WTC11 (cell line): ENCODE data around the gene PRR5. TPM values are rescaled to one million over a fixed set of nuclear protein-coding genes. Genes with fewer than 3 reads are reported as not detected.

Experiments used
- ATAC-seq: fragments of 200-7000 bp; cut with Tn5 transposase; 2 replicates; pipeline ENCODE4 v1.10.0; 2021; ENCODE audit warnings: mild to moderate bottlenecking, moderate library complexity
- CTCF ChIA-PET: fragments of 300-600 bp; sonication (Branson Sonifier 250); formaldehyde crosslinking; loops from one replicate; lab custom pipeline; 2021; ENCODE audit warnings: antibody characterized with exemption; lab: Charles Lee
- POLR2A ChIA-PET: fragments of 350-600 bp; sonication (Branson Sonifier 250); formaldehyde crosslinking; loops from one replicate; lab custom pipeline; 2021; ENCODE audit warnings: antibody characterized with exemption; lab: Charles Lee
- DNase-seq: peaks from one replicate; pipeline ENCODE4 v3.0.0; 2021; ENCODE audit warnings: low spot score
- H3K27ac Mint-ChIP-seq: 2 replicates; pipeline ENCODE4 v1.8.0; 2021; ENCODE audit warnings: mixed read lengths
- H3K27me3 Mint-ChIP-seq: 2 replicates; pipeline ENCODE4 v1.8.0; 2021; ENCODE audit warnings: low read depth, mild to moderate bottlenecking, moderate library complexity, mixed read lengths
- H3K36me3 Mint-ChIP-seq: 2 replicates; pipeline ENCODE4 v1.8.0; 2021; ENCODE audit warnings: mixed read lengths
- H3K4me1 Mint-ChIP-seq: 2 replicates; pipeline ENCODE4 v1.8.0; 2022; ENCODE audit warnings: mixed read lengths
- H3K4me3 Mint-ChIP-seq: 2 replicates; pipeline ENCODE4 v1.8.0; 2021; ENCODE audit warnings: mild to moderate bottlenecking, moderate library complexity, mixed read lengths
- H3K9me3 Mint-ChIP-seq: 2 replicates; pipeline ENCODE4 v1.8.0; 2021; ENCODE audit warnings: mixed read lengths
- FOXJ3 ChIP-seq: sonication (generic); formaldehyde crosslinking; IDR thresholded peaks from 2 replicates; pipeline ENCODE4 v1.9.0; 2021; ENCODE audit warnings: missing genetic modification reagents, mild to moderate bottlenecking, borderline replicate concordance
- FOXK1 ChIP-seq: sonication (generic); formaldehyde crosslinking; IDR thresholded peaks from 2 replicates; pipeline ENCODE4 v1.8.0; 2022; ENCODE audit warnings: mild to moderate bottlenecking, moderate library complexity, missing genetic modification reagents
- IRF1 ChIP-seq: sonication (generic); formaldehyde crosslinking; IDR thresholded peaks from 2 replicates; pipeline ENCODE4 v1.8.0; 2023; ENCODE audit warnings: missing genetic modification reagents
- JAZF1 ChIP-seq: fragments of 250-450 bp; sonication (Bioruptor Pico); IDR thresholded peaks from 2 replicates; pipeline ENCODE4 v1.9.0; 2021; ENCODE audit warnings: moderate library complexity, mild to moderate bottlenecking, inconsistent platforms
- KAT7 ChIP-seq: sonication (generic); formaldehyde crosslinking; IDR thresholded peaks from 2 replicates; pipeline ENCODE4 v1.8.1; 2023; ENCODE audit warnings: missing genetic modification reagents, mild to moderate bottlenecking, borderline replicate concordance
- NFATC4 ChIP-seq: fragments of 250-450 bp; sonication (Bioruptor Pico); IDR thresholded peaks from 2 replicates; pipeline ENCODE4 v1.9.0; 2021; ENCODE audit warnings: mild to moderate bottlenecking
- NFE2L1 ChIP-seq: sonication (generic); formaldehyde crosslinking; IDR thresholded peaks from 2 replicates; pipeline ENCODE4 v1.8.1; 2023; ENCODE audit warnings: missing genetic modification reagents
- NR2C2 ChIP-seq: sonication (generic); formaldehyde crosslinking; IDR thresholded peaks from 2 replicates; pipeline ENCODE4 v1.8.0; 2022; ENCODE audit warnings: mild to moderate bottlenecking, missing genetic modification reagents
- NR3C1 ChIP-seq: sonication (generic); formaldehyde crosslinking; conservative IDR thresholded peaks from 2 replicates; pipeline ENCODE4 v1.8.1; 2023; ENCODE audit warnings: low read depth, mild to moderate bottlenecking, missing genetic modification reagents
- RELA ChIP-seq: sonication (generic); formaldehyde crosslinking; IDR thresholded peaks from 2 replicates; pipeline ENCODE4 v1.8.1; 2022; ENCODE audit warnings: missing genetic modification reagents, mild to moderate bottlenecking, borderline replicate concordance
- SP1 ChIP-seq: sonication (generic); formaldehyde crosslinking; conservative IDR thresholded peaks from 2 replicates; pipeline ENCODE4 v1.8.1; 2022; ENCODE audit warnings: missing genetic modification reagents
- TEAD4 ChIP-seq: sonication (generic); formaldehyde crosslinking; IDR thresholded peaks from 2 replicates; pipeline ENCODE4 v1.8.0; 2022; ENCODE audit warnings: mild to moderate bottlenecking, missing genetic modification reagents
- USF1 ChIP-seq: sonication (generic); formaldehyde crosslinking; IDR thresholded peaks from 2 replicates; pipeline ENCODE4 v1.8.0; 2022; ENCODE audit warnings: mild to moderate bottlenecking, missing genetic modification reagents
- ZNF219 ChIP-seq: sonication (generic); formaldehyde crosslinking; IDR thresholded peaks from 2 replicates; pipeline ENCODE4 v1.8.0; 2023; ENCODE audit warnings: missing genetic modification reagents, mild to moderate bottlenecking, borderline replicate concordance
- total RNA-seq: library from RNA; stranded (reverse); gene quantifications from 3 replicates; pipeline ENCODE4 v1.2.3, GENCODE V29; 2021
- TF ChIP-seq, protein P1 (sequence below): sonication (generic); formaldehyde crosslinking; IDR thresholded peaks from 2 replicates; pipeline ENCODE4 v1.8.1; 2023; ENCODE audit warnings: mild to moderate bottlenecking, missing genetic modification reagents, moderate library complexity
- TF ChIP-seq, protein P2 (sequence below): sonication (generic); formaldehyde crosslinking; IDR thresholded peaks from 2 replicates; pipeline ENCODE4 v1.8.0; 2022; ENCODE audit warnings: mild to moderate bottlenecking, missing genetic modification reagents
- TF ChIP-seq, protein P3 (sequence below): sonication (generic); formaldehyde crosslinking; IDR thresholded peaks from 2 replicates; pipeline ENCODE4 v1.8.1; 2022; ENCODE audit warnings: mild to moderate bottlenecking, moderate library complexity, missing genetic modification reagents
- TF ChIP-seq, protein P4 (sequence below): fragments of 250-450 bp; sonication (Bioruptor Pico); conservative IDR thresholded peaks from 2 replicates; pipeline ENCODE4 v1.9.0; 2021; ENCODE audit warnings: mild to moderate bottlenecking

The PRR5 gene
- total RNA-seq, 1 experiment from 2014 or later, result 15.6 TPM

- TF ChIP-seq USF1 (CRISPR knock-in tag) (no peak), NR3C1 (CRISPR knock-in tag) (no peak), FOXJ3 (CRISPR knock-in tag) (no peak), SP1 (CRISPR knock-in tag) (no peak), NFE2L1 (no peak), ZNF219 (no peak), NR2C2 (CRISPR knock-in tag) (no peak)
- TF ChIP-seq, protein P1, sequence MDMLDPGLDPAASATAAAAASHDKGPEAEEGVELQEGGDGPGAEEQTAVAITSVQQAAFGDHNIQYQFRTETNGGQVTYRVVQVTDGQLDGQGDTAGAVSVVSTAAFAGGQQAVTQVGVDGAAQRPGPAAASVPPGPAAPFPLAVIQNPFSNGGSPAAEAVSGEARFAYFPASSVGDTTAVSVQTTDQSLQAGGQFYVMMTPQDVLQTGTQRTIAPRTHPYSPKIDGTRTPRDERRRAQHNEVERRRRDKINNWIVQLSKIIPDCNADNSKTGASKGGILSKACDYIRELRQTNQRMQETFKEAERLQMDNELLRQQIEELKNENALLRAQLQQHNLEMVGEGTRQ (CRISPR knock-in tag), result no peak
- POLR2A ChIA-PET, result no interaction called here
- Mint-ChIP-seq H3K9me3 (no peaks in the 10 kb centered on the region), H3K4me3 (no peak overlapping the region), H3K4me1 (peaks cover 8% of the 10 kb centered on the region), H3K27me3 (no peaks in the 10 kb centered on the region), H3K27ac (no peak overlapping the region), H3K36me3 (no peaks in the 10 kb centered on the region)
- DNase-seq (no peak), ATAC-seq (no peak)
- CTCF ChIA-PET, result interaction anchor here (0.7 to 1.3 kb wide), 4 partner anchors 11 to 39 kb away, joined by 3 read pairs; no protein-coding TSS in a partner anchor
Observed at GRCh38 chr22:44724416-44724815, 22.4 kb downstream of the PRR5 start.

DNA sequence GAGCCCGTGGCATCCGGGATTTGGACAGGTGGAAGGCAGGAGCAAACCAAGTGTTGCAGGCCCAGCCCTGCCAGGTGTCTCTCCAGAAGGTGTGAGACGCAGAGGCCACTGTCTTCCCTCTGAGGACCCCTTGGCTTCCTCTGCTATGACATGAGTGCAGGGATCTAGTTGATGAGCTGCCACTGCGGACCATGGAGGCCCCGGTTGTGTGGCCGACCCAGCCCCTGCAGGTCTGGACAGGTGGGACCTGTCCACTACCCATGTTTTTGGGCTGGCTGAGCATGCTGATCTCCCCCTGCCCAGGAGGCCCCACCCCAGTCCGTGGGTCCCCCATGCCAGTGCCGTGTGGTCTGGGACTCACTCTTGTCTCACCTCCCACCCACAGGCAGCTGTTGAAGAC lies 22.9 kb downstream of the PRR5 start:
- POLR2A ChIA-PET, result no interaction called here
- Mint-ChIP-seq H3K9me3 (no peaks in the 10 kb centered on the region), H3K27me3 (no peaks in the 10 kb centered on the region), H3K36me3 (no peaks in the 10 kb centered on the region), H3K4me1 (peaks cover 8% of the 10 kb centered on the region), H3K27ac (no peak overlapping the region), H3K4me3 (no peak overlapping the region)
- CTCF ChIA-PET, result interaction anchor here (0.7 to 1.3 kb wide), 3 partner anchors 12 to 40 kb away, joined by 3 read pairs; no protein-coding TSS in a partner anchor
- no peak for ATAC-seq
- DNase-seq, result no peak
- TF ChIP-seq, protein P2, sequence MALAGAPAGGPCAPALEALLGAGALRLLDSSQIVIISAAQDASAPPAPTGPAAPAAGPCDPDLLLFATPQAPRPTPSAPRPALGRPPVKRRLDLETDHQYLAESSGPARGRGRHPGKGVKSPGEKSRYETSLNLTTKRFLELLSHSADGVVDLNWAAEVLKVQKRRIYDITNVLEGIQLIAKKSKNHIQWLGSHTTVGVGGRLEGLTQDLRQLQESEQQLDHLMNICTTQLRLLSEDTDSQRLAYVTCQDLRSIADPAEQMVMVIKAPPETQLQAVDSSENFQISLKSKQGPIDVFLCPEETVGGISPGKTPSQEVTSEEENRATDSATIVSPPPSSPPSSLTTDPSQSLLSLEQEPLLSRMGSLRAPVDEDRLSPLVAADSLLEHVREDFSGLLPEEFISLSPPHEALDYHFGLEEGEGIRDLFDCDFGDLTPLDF (CRISPR knock-in tag), result no peak
- TF ChIP-seq JAZF1 (CRISPR knock-in tag) (no peak), SP1 (CRISPR knock-in tag) (no peak)

DNA sequence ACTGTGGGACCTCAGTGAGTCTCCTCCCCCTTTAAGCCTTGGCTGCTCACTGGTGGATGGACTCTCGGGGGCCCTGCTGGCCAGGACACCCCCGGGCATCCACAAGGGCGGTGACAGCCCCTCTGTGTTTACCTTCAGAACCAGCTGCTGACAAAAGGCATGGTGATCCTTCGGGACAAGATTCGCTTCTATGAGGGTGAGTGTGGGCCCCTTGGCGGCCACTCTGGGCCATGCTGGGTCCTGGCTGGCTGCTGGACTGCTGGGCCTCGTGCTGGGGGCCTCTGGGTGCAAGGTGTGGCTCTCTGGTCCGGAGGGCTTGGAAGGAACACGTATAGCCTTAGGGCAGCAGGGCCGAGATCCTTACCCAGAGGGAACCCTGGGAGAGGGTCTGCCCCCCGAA lies 24.4 kb downstream of the PRR5 start:
- no peaks in the 10 kb centered on the region for H3K27me3 Mint-ChIP-seq
- peaks cover 2% of the 10 kb centered on the region; the same call in 1 of the 2 replicates for H3K4me1 Mint-ChIP-seq
- H3K36me3 Mint-ChIP-seq, result no peaks in the 10 kb centered on the region
- H3K9me3 Mint-ChIP-seq, result no peaks in the 10 kb centered on the region
- no peak overlapping the region for H3K4me3 Mint-ChIP-seq
- no peak overlapping the region for H3K27ac Mint-ChIP-seq
- CTCF ChIA-PET, result no interaction called here
- POLR2A ChIA-PET, result interaction anchor here (0.6 kb wide), 1 partner anchor 106 kb away, joined by 4 read pairs; no protein-coding TSS in a partner anchor
- no peak for TF ChIP-seq KAT7
- TF ChIP-seq IRF1 (CRISPR knock-in tag), result no peak
- TF ChIP-seq, protein P3, sequence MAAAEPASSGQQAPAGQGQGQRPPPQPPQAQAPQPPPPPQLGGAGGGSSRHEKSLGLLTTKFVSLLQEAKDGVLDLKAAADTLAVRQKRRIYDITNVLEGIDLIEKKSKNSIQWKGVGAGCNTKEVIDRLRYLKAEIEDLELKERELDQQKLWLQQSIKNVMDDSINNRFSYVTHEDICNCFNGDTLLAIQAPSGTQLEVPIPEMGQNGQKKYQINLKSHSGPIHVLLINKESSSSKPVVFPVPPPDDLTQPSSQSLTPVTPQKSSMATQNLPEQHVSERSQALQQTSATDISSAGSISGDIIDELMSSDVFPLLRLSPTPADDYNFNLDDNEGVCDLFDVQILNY (CRISPR knock-in tag), result no peak
- TF ChIP-seq FOXK1 (CRISPR knock-in tag), result no peak
- TF ChIP-seq NR2C2 (CRISPR knock-in tag), result no peak
- TF ChIP-seq RELA, result no peak
- TF ChIP-seq, protein P4, sequence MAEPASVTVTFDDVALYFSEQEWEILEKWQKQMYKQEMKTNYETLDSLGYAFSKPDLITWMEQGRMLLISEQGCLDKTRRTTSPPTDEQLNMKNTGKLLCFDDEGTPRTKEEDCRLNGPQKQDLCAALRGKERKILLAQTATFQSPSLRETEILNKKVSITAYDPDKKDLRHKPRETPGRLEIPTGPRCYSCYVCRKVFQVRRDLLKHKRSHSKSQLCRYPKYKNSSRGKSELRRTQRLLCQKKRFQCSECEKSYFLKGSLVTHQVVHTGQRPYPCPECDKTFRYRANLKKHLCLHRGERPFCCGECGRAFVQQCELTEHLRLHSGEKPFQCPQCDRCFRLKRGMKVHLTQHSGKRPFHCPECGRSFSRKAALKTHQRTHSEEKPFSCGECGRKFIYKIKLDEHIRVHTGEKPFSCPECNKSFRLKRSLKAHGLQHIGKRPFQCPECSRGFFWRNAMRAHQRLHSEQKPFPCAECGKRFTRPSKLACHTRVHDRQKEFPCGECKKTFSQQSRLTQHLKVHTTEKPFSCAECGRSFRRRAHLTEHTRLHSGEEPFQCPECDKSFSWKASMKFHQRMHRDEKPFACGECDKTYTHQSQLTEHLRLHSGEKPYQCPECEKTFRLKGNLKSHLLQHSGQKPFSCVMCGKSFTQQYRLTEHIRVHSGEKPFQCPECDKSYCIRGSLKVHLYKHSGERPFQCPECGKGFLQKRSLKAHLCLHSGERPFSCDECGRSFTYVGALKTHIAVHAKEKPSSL (CRISPR knock-in tag), result no peak
- TF ChIP-seq TEAD4 (CRISPR knock-in tag), result no peak
- no peak for TF ChIP-seq NFATC4 (CRISPR knock-in tag)
- DNase-seq (no peak), ATAC-seq (no peak)
